Stimulated activated CD8-positive, alpha-beta memory T cell treated with anti-CD3 and anti-CD28 coated beads, Interleukin-12 subunit alpha, Interleukin-12 subunit beta, amount 100 ng/mL, for 1 hour (primary cell): ENCODE measurements around the gene BAAT.
"Not testable (repeated sequence)": the region's sequence is repeated elsewhere in the genome, so short reads cannot be mapped to it uniquely, and the experiment has no call there.

Experiments used
- DNase-seq: peaks from one replicate; pipeline ENCODE4 v3.0.0-alpha.2; 2020; ENCODE audit warnings: low read depth

The BAAT gene

DNA sequence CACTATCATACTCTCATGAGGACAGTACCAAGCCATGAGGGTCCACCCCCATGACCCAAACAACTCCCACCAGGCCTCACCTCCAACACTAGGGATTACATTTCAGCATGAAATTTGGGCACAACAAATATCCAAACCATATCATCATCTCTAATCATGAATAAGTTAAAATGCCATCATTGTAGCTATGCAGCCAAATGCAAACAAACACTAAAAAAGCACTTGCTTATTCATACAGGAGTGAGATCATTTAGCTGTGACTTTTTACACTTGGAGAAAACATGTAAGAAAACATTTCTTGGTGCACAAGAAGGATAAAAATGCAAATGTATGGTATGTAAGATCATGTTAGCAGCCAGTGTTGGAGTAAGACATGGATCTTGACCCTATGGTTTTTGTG lies 24.2 kb downstream of the BAAT start:
- no peak for DNase-seq

DNA sequence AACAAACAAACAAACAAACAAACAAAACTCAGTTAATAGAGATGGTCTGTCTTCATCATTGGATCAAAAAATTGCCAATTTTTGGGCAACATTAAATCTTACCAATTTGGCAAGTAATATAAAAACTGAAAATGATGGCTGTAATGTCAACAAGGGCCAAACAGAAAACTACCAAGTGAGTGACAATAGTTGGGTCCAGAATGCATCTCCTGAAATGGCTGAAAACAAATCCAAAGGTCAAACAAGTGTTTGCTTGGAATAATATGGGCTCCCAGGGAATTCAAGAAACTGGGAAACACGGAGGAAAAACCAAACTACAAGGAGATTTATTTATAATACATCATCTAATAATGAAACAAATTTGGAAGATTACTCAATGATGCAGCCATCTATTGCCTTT lies 25.1 kb downstream of the BAAT start:
- DNase-seq = no peak

DNA sequence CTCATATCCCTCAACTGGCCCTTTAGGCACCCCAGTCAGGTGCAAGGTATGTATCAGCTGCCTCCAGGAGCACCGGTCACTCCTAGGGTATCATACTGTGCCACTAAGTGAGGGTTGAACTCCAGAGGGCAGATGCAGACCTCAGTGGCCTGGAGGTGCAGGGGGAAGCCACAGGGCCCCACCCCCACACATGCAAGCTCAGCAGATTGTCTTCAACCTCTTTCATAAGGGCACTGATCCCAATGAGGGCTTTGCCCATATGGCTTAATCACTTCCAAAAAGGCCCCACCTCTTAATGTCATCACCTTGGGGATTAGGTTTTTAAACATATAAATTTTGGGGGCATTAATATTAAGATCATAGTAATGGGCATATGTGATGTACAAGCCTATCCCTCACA lies 28.2 kb downstream of the BAAT start:
- DNase-seq = no peak

DNA sequence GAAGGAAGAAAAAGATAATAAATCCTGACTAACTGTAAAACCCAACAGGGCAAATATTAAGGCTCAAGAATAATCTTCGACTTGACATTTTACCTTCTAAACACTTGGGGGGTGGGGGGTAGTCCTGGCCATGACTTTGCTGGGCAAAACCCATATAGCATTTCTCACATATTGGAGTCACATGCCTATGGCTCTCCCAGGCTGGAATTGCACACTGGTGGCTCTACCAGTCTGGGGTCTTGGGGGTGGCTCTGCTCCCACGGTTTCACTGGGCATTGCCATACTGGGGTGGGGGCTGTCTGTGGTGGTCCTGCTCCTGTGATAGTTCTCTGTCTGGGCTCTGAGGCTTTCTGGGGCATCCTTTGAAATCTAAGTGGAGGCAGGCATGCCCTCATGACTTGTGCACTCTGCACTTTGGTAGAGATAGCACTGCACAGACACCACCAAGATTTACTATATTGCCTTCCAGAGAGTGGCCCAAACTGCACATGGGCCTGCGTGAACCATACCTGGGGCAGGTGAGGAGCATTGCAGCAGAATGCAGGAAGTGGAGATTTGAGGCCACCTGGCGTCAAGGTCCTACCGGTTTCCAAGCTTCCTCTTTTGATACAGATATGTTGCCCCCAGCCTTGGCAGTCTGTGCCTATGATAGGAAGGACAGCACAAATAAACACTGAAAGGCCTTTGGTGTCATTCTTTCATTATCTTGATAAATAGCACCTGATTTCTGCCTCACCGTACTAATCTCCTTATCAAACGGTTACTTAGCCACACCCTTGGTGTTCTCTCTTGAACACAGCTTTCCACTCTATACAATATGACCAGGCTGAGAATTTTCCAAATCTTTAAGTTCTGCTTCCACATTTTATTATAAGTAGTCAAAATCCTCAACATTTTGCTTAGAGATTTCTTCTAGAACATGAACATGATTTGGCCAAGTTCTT lies 29.8 kb downstream of the BAAT start:
- no peak for DNase-seq

DNA sequence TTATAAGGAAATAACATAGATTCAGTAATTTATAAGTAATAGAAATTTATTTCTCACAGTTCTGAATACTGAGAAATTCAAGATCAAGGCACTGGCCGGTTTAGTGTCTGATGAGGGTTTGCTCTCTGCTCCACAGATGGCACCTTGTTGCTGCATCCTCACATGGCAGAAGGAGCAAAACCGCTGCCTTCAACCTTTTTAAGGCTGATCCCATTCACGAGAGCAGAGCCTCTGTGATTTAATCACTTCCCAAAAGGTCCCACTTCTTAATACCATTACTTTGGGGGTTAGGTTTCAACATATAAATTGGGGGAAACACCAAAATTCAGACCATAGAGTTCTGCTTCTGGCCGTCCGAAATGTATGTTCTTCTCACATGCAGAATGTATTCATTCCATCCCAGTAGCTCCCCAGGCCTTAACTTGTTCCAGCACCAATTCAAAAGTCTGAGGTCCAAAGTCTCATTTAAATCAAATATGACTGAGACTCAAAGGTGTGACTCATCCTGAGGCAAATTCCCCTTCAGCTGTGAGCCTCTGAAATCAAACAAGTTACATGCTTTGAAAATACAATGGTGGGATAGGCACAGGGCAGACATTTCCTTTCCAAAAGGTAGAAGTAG lies 30.6 kb downstream of the BAAT start:
- DNase-seq = no peak

DNA sequence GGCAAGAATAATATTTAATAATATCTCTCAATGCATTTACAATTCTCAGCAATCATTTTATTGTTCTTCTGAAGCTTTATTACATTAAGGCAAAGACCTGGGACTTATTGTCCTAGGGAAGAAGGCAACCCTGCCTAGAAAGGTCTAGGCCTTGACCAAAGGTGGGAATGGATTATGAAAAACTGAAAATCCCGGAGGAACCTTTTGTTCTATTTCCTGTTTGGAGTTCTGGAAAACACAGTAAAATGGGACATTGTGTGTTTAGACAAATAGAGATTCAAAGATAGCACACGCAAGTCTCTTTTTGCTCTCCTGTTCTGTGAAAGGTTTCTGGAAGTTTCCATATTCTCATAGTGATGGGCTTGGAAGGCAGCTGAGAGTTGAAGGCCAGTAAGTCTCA lies 31.1 kb downstream of the BAAT start:
- DNase-seq = no peak

DNA sequence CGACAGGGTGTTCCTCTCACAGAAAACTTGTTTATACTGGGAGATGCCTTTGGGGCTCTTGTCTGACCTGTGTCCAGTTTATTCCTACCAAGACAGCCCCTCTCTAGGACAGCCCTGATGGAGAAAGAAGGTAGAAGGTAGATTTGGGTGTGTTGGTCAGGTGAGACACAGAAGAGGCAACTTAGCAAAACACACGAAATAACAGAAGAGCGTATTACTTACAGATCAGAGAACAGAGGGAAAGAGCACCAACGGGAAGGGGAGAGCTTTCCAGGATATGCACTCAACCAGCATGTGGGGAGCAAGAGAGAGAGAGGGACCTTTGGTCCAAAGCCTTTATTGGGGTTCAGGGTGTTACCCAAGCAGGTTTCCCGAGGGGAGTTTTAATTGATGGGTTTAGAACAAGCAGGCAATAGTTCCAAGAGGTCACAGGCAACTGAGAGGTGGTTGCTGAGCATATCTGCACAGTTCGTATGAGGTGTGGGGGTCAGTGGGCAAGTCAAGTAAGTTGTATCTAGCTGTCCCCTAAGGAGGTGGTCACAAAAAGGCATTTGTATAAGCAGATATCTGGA lies 31.8 kb downstream of the BAAT start:
- no peak for DNase-seq

DNA sequence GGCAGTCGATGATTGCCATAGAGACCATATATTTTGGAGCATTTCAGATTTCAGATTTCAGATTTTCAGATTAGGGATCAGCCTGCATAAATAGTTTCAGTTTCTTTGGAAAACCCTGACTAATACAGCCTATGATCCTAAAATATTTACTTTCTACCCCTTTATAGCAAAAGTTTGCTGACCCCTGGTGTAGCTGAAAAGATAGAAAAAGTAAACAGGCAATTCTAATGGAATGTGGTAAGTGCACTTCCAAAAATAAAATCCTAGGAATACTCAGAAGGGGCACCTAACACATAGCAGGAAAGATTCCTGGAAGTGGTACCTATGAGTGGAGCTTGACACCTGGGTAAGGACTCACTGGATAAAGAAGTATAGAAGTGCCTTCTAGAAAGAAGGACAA lies 34.5 kb downstream of the BAAT start:
- DNase-seq = no peak

DNA sequence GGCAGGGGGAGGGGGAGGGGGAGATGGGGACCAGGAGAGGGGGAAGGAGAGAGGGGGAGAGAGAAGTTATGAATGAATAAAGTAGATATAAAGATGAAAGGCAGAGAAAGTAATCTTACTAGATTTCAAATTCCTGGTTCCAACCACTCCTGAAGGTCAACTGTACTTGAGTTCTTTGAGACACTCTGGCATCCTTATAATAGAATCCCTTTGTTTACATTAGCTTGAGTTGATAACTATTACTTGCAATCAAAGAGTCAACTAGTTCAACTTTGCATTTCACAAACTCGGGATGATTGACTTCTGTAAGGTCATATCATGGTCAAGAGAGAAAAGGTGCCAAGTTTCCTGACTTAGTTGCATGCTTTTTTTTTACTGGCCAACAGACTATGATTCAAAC lies 42.2 kb downstream of the BAAT start:
- DNase-seq = no peak

DNA sequence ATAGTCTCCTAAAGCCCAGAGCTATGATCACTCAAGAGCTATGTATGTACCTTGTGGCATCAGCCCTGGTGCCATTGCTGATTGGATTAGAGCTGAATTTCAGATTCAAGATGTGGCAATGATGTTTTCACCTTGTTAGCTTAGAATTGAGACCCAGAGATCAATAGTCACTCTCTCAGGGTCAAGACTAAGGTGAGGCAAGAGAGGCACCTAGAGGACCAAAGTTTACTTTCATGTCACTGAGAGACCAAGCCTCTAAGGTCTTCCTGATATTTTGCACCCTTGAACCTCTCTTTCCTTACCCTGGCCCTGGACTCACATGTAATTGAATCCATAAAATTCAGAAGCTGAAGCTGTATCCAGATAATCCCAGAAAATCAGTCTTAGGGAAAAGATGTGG lies 42.8 kb downstream of the BAAT start:
- DNase-seq = no peak

DNA sequence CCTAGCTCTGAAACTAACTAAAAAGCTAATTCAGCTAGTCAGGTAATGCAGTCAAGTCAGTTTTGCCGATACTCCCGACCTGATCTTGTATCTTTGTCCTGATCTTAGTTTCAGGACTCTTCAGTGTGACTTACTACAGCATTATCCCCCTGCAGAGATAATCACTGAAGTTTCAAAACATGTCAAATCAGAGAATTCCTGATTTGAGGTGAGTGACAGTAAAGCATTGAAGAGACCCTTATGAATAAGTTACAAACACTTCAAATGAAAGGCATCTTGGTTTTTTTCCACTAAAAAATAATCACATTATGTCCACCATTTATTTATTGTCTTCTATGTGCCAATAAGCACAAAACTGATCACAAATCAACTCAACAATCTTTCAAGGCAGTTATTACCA lies 47.6 kb downstream of the BAAT start:
- no peak for DNase-seq

DNA sequence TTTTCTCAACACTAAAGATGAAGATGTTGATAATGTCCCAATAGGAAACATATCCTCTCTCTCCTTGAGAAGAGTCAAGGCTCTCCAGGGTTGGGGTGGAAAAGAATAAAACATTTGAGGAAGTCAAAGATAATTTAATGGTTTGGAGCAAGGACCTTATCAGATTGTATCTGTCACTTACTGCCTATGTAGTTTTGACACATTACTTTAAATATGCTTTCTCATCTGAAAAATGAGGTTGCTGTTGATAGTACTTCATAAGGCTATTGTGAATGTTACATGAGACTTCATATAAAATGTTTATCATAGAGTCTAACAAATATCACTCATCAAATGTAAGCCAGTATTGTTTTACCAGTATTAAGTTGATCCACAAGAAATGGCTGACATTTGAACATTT lies 48.7 kb downstream of the BAAT start:
- no peak for DNase-seq

DNA sequence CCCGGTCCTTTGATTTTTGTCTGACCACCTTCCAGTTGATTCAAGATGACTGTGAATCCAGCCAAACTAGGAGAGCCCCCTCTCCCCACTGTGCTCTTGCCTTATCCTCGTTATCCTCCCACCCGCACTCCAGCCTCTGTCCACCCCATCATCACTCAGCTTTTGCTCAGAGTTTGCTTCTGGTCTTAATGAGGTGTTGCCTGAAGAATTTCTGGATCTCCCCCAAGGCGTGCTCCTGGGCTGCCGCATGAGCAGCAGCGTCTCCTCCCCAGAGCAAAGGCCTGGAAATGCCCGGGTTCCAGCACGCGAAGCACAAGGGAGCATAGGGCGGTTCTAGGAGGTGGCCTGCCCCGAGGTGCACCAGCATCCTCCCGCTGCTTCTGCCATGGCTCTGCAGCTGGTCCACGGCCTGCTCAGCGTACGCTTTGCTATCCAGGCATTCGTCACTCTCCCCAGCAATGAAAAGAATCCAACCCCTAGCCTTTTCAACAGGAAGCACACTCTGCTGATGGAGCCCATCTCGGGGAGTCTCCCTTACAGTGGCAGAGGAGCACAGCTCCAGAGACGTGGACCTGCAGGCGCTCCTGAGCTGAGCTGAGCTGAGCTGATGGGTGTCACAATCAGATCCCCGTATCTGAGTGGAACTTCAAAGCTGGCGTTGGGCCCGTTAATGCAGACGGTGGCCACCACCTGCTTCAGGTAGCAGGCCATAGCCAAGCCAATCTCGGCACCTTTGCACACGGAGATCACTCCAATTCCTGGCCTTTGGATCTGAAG lies 50.7 kb downstream of the BAAT start:
- DNase-seq = no peak

DNA sequence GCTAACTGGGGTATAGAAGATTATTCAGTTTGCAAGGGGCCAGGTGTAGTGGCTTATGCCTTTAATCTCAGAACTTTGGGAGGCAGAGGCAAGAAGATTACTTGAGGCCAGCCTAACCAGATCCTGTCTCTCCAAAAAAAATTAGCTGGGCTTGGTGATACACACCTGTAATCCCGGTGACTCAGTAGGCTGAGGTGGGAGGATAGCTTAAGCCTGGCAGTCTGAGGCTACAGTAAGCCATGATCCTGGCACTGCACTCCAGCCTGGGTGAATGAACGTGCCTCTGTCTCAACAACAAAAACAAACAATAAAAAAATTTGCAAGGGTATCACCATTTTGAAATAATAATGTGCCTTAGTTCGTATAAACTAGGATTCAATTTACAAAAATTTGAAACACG lies 51.3 kb downstream of the BAAT start:
- no peak for DNase-seq

DNA sequence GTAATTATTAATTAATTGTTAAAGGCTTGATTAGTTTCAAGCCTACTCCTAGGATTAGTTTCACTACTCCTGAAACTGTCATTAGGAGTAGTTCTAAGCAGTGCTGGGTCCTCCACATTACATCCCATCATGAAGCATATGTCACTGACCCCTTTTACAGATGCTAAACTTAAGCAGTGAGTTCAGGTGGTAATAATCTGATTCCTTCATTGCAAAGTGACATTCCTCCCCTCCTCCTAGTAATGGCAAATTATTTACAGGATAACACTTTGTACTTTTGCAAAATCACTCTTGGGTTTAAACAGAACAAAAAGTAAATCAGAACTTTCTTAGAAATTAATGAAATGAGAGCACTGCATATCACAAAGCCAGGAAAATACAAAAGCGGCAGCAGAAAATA lies 52.4 kb downstream of the BAAT start:
- no peak for DNase-seq

DNA sequence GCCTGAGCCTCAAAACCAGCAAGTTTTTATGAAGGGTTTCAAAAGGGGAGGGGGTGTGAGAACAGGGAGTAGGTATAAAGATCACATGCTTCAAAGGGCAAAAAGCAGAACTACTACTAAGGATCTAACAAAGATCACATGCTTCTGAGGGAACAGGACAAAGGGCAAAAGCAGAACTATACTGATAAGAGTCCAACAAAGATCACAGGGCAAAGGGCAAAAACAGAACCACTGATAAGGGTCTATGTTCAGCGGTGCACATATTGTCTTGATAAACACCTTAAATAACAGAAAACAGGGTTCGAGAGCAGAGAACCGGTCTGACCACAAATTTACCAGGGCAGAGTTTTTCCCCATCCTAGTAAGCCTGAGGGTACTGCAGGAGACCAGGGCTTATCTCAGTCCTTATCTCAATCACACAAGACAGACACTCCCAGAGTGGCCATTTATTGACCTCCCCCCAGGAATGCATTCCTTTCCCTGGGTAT lies 57.3 kb downstream of the BAAT start:
- DNase-seq = not testable (repeated sequence)

DNA sequence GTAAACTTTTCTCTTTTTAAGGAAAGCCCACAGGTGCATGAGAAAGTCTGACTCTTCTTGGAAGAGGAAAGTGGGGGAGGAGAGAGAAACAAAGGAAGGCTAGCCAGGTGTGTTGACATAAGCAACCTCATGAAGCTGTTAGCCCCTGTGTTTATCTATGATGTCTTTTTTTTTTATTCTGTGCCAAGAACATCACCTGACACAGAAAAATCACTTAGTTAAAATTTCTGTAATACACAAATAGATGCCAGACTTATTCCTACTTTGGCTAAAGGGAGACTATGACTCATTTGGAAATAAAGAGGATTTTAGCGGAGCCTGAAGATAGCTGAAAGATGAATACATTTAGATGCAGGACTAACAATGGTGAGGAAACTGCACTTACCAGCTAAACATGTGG lies 58.3 kb downstream of the BAAT start:
- no peak for DNase-seq

DNA sequence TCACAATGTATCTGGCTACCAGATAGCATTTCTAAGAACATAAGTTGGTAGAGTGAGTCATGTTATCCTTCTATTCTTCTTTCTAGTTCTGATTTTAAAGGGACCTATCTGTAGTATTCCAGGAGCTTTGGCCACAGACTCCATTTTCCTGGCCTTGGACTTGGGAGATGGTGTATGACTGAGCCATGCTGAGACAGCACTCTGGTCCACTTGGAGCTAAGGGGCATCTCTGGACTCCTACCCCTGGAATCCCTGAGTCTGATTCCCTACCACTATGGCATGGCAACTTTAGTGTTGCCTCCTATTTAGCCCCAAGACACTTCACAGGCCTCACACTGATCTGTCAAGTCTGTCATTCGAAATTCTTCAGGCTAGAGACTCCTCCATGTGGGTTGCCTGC lies 58.8 kb downstream of the BAAT start:
- DNase-seq = no peak

DNA sequence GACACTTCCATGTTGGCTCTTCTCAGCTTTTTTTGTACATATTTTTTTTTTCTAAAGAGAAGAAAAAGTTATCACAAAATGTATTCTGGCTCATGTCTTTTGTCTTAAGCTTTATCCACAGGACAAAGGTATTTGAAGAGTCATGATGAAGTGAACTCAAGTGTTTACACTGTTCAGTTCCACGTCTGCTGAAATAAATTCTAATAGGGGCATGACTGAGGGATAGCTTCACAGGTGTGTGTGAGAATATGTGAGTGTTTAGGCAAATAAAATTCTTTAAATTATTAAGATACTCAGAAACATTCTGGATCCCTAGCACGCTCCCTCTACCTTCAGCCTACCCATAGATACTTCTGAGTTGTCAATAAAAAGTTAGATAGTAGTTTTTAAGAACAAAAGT lies 59.8 kb downstream of the BAAT start:
- DNase-seq = no peak

DNA sequence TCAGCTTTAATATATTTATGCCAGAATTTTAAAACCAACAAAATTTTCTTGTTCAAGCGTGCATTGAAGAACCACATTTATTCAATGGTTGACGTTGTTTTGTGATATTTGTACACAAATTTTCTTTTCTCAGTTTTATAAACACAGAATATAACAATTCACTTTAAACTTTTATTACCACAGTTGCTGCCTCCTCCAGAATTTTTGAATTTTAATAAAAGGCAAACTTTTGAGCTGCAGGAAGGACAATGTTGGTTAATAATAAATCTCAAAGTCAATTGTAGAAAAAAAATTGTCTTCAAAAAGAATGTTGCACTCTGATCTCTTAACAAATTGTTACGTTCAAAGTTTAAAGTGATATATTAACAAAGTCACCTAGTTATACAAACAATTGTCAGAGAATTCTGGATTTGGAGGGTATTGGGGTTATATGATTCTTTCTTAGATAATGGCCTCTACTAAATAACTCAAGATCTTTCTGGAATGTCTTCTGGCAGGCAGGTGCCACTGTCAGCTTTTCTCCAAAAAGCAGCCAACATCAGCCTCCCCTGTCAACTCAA lies 60.5 kb downstream of the BAAT start:
- no peak for DNase-seq

DNA sequence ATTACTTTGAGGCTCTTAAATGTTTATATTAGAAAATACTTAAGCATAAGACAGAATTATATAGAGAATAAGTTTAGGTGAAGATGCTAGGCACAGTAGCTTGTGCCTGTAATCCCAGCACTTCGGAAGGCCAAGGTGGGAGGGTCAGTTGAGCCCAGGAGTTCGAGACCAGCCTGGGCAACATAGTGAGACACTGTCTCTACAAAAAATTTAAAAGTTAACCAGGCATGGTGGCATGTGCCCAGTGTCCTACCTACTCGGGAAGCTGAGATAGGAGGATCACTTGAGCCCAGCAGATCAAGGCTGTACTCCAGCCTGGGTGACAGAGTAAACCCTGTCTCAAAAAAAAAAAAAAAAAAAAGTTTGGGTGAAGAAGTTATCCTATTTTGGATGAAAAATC lies 61.7 kb downstream of the BAAT start:
- DNase-seq = no peak

DNA sequence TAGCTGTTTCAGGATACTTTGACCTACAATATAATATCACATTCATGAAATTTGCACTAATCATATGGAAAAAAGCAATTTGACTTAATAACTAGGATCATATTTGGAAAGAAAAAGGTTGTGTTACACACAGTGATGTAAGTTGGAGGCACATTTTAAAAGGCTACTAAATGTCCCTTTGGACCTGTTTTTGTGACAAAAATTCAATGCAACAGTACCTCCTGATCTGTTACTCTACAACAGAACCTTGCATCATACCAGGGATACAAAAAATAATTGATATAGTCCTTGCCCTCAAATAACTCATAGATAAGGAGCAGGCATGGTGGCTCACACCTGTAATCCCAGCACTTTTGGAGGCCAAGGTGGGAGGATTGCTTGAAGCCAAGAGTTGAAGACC lies 67.1 kb downstream of the BAAT start:
- no peak for DNase-seq
